Measurements from ENCODE around the gene APOL3.

DNA sequence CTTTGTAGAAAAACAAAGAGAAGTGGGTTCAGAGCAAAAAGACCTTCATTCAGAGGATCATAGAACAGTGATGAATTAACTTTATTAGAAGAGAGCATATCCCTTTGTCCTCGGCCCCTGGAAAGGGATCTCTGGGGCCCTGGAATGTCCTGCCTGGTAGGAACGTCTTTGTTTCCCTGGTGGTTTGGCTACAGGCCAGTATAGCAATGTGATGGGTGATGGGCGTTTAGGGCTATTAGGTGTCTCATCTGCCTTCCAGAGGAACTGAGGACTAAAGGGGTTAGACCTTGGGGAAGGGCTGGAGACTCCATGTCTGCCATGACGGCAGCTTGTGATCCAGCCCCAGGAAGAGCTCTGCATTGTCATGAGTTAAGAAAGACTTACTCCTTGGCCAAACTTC is 32.0 kb upstream of the APOL3 start:
- TF ChIP-seq, protein P1, sequence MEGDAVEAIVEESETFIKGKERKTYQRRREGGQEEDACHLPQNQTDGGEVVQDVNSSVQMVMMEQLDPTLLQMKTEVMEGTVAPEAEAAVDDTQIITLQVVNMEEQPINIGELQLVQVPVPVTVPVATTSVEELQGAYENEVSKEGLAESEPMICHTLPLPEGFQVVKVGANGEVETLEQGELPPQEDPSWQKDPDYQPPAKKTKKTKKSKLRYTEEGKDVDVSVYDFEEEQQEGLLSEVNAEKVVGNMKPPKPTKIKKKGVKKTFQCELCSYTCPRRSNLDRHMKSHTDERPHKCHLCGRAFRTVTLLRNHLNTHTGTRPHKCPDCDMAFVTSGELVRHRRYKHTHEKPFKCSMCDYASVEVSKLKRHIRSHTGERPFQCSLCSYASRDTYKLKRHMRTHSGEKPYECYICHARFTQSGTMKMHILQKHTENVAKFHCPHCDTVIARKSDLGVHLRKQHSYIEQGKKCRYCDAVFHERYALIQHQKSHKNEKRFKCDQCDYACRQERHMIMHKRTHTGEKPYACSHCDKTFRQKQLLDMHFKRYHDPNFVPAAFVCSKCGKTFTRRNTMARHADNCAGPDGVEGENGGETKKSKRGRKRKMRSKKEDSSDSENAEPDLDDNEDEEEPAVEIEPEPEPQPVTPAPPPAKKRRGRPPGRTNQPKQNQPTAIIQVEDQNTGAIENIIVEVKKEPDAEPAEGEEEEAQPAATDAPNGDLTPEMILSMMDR (IDR thresholded peaks at IDR 0.05) = no peak
- no peak for TF ChIP-seq POLR2A (IDR thresholded peaks at IDR 0.05)
